ENCODE data around the gene CCDC57.

- TF ChIP-seq FOS (IDR thresholded peaks at IDR 0.05; ENCODE audit: extremely low read depth, insufficient read length): no peak
- no peak for TF ChIP-seq TAF15 (IDR thresholded peaks at IDR 0.05; ENCODE audit: low read depth, low read length)
- no peak for TF ChIP-seq POLR2A (conservative IDR thresholded peaks at IDR 0.05)
- no peak for TF ChIP-seq POLR2AphosphoS5 (IDR thresholded peaks at IDR 0.05; ENCODE audit: control insufficient read depth, insufficient read depth, low read depth, low read length)
- TF ChIP-seq, protein P1, sequence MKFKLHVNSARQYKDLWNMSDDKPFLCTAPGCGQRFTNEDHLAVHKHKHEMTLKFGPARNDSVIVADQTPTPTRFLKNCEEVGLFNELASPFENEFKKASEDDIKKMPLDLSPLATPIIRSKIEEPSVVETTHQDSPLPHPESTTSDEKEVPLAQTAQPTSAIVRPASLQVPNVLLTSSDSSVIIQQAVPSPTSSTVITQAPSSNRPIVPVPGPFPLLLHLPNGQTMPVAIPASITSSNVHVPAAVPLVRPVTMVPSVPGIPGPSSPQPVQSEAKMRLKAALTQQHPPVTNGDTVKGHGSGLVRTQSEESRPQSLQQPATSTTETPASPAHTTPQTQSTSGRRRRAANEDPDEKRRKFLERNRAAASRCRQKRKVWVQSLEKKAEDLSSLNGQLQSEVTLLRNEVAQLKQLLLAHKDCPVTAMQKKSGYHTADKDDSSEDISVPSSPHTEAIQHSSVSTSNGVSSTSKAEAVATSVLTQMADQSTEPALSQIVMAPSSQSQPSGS (CRISPR knock-in tag; IDR thresholded peaks at IDR 0.05): no peak
- no peak for TF ChIP-seq HCFC1 (IDR thresholded peaks at IDR 0.05; ENCODE audit: low read depth, low read length)
These were observed 108.8 kb downstream of the CCDC57 start for GRCh38 chr17:82103553-82104451.
